ENCODE data around the gene ANKS1A.
"Not testable (repeated sequence)": the region's sequence is repeated elsewhere in the genome, so short reads cannot be mapped to it uniquely, and the experiment has no call there.

ANKS1A gene

DNA sequence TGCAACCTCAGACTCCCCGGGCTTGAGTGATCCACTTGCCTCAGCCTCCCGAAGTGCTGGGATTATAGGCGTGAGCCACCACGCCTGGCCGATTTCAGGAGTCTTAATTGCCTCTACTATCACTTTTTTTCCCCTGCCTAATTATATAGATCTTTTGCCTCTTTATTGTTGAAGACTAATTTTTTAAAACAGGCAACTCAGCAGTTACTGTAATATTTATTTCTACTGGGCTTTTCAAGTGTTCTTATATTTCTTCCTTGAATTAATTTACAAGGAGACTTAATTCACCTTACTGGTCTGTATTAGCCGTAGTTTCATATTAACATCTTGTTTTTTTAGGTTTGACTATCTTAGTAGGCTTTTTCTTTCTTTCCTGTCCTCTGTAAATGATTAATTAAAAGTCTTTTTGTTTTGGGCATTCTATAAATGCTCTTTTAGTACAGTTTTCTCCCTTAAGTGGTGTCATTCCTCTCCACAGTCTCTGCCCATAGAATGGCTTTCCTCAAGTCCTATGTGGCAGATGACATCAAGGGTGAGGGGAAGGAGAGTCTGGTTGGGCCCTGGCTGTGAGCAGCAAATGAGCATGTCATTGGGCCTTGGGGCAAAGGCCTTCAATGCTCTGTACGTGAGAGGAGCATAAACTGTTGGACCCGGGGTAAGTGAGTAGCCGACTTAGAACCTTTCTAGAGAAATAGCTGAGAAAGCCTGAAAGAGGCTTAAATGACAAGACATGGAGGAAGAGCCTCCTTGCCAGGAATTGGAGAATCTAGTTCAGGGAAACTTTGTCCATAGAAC lies 36.0 kb downstream of the ANKS1A start:
- DNase-seq, result no peak

DNA sequence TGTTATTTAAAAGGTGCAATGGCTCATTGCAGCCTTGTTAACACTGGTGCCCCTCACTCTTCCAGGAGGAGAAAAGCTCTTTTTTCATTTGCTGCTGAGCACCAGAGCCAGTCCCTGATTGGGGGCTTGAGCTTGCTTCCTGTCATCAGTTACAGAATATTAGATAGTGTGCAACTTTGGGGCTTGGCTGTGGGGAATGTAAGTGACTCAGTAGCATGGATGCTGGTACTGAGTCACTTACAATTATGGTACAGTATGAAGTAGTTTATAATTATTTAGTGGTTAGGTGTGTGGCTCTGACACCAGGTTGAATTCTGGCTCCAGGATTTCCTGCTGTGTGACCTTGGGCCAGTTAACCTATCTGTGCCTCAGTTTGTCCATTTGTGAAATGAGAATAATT lies 37.6 kb downstream of the ANKS1A start:
- DNase-seq, result no peak

DNA sequence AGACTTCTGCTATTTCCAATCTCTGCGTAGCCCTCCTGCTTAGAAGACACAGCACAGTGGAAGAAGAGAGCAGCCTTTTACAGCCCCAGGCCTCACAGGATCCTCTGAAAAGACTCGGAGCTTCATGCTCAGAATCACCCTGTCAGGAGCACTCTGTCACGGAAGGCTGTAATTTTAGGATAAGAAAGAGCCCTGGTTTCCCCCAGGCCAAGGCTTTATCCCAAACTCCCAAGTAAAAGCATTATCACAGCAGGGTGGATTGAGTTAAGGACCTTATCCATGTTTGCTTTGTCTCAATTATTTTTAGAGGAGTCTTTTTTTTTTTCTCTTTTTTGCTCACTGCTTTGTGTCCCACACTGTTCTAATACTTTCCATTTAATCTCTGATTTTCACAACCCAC lies 39.2 kb downstream of the ANKS1A start:
- no peak for DNase-seq

- no peak for DNase-seq
Measured at GRCh38 chr6:34928695-34929094, 39.6 kb downstream of the ANKS1A start.

- DNase-seq, result no peak
Measured at GRCh38 chr6:34929241-34929978, 40.4 kb downstream of the ANKS1A start.

DNA sequence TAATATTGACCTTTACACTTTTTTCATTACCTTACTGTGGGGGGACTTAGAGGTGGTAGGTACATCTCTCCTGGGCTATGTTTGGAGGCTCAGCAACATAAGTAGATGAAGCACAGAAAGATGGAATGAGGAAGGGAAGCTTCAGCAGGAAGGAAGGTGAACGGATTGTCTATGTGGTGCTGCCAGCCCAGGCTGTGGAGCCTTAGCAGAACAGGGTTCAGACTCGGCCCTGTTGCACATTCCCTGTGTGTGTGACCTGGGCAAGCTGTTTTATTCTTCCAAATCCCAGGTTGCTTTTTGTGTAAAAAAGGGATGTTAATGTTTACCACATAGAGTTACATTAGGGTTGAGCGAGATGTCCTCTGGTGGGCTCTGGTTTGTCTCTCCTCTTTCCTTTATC lies 41.2 kb downstream of the ANKS1A start:
- no peak for DNase-seq

DNA sequence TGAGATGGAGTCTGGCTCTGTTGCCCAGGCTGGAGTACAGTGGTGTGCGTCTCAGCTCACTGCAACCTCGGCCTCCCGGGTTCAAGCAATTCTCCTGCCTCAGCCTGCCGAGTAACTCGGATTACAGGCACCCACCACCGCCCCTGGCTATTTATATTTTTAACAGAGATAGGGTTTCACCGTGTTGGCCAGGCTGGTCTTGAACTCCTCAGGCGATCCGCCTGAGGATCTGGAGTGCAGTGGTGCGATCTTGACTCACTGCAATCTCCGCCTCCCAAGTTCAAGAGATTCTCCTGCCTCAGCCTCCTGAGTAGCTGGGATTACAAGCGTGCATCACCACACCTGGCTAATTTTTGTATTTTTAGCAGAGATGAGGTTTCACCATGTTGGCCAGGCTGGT lies 43.1 kb downstream of the ANKS1A start:
- DNase-seq, result not testable (repeated sequence)

GRCh38 chr6:34934516-34934915 lies 45.5 kb downstream of the ANKS1A start:
- no peak for DNase-seq

GRCh38 chr6:34938268-34938667 lies 49.2 kb downstream of the ANKS1A start:
- no peak for DNase-seq

DNA sequence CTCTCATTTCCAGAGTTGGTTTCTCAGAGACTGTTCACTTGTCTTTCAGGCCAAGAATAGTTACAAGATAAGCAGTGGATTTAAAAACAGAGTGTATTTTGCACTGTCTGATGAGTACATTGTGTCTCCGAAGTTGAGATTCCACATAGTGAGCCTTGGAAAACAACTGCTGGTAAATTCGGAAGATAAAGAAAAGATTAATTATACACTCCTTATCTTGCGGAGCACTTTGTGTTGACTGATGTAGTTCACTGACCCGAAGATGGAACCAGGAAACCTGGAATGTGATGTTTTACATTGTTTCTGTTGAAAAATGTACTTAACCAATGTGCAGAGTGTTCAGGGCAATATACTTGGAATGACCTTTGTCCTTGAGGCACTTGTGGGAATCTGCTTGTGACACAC lies 51.0 kb downstream of the ANKS1A start:
- no peak for DNase-seq

- no peak for DNase-seq
Measured at GRCh38 chr6:34941421-34941820, 52.4 kb downstream of the ANKS1A start.

- DNase-seq, result no peak
Measured at GRCh38 chr6:34945317-34945716, 56.3 kb downstream of the ANKS1A start.

DNA sequence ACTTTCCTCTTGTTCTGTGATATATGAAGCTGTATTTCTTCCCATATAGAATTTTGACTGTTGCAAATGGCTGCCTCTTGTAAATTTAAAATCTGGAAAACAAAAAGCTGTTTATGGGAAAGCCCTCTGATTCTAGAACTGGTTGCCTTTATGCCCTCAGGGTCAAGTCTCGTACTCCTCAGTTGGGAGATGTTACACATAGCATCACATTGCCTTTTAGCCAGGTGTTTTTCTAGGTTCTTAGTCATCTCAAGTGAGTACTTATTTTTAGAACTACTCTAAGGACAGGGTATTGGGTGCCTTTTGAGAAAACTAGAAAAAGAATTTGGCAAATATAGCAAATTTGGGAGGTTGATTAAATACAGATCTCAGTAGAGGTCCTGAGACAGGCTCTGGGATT lies 58.5 kb downstream of the ANKS1A start:
- DNase-seq, result no peak

DNA sequence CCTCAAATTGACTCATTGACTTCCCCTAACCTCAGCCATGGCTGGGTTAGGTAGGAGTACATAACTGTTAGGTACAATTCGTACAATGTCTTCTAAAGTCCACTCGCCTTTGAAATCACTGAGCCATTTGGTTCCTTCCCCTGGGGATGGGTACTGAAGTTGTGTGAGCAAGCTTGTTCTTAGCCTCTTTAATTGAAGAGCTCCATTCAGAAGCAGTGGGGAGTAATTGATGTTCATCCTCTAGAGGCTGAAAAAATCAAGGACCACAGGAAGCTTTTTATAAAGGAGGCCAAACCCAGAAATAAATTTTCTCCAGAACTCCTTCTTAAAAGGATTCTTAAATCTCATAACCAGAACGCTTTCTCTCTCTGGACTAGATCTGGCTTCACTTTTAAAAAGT lies 60.6 kb downstream of the ANKS1A start:
- no peak for DNase-seq

DNA sequence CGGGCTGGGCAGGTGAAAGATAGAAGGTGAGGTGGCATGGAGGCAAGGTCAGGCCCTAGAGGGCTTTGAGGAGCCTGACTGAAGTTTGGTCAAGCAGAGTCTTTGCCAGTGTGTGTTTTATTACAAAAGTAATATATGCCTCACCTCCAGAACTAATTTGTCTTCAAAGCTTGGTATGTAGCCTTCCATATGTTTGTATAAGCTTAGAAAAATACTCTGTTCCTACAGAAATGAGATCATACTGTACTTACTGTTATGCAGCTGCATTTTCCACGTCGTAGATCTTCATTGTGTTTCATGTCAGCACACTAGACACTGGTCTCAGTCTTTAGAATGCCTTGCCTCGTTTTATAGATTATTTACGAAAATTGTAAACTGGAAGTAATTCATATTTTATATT lies 61.8 kb downstream of the ANKS1A start:
- DNase-seq, result no peak

DNA sequence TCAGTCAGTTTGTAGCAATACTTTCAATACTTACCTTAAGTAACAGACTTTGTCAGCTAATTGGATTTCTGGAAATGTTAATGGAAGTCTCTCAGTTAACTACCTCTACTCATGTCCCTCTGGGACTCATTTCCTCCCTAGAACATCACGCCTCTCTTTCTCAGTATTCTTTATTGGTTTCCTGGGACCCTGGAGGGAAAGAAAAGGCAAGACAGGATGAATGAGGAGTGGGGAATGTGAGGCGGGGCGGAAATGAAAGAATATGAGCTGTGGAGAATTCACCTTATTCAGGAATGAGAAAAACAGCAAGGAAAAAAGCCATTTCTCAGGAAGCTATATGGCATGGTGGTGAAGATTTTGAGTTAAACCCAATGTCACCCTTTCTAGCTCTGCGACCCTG lies 62.7 kb downstream of the ANKS1A start:
- DNase-seq, result no peak

DNA sequence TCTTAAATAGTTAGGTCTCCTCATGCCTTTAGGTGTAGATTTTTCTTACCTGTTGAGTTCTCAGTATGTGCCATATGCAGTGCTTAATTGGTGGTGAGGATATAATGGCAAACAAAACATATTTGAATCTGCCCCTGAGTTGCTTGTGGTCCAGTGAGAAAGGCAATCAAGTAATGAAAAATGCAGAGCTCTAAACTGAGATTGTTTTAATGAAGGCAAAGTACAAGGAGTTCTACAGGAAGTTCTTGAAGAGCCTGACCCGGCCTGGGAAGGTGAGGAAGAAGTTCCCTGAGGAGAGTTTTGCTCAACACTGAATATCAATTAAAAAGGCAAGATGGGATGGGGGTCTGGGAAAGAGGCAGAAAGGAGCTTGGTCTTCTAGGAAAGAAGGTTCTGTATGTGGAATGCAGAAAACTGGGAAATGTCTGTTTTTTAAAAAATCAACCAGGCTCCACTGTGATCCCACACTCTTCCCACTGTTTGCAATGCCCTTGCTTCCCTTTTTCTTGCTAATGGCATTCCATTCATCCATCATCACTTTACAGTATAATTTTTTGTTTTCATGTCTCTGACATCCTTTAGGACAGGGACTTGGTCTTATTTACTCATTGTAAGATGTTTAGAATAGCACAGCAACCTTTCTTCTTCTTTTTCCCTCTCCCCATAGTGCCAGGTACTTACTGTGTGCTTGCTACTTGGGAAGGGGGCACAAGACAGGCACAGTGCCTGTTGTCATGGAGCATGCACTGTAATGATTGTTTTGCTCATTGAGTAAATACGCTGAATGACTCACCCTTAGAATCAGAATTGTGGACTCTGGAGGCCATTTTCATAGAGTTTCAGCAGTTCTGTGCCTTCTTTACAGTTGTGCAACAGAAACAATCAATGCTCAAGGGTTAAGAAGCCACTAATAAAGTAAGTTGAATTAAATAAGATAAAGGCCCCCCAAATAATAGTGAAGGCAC lies 64.3 kb downstream of the ANKS1A start:
- peak; percentile 74 for DNase-seq

DNA sequence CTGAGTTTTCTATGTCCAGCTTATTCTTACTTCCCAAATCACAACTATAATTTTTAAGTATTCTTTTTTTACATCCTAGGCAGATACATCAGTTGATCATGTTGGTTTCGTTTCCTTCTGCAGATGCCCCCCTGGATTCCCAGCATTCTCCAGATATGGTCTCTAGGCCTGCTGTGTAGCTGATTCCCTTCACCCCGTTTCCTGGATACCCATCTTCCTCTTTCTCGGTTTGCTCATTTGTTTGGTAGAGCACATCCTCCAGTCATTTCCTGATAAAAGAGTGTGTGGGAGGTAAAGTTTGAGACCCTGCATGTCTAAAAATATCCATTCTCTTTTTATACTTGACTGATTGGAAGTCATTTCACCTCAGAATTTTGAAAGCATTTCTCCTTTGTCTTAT lies 66.4 kb downstream of the ANKS1A start:
- DNase-seq, result no peak

GRCh38 chr6:34957231-34957783 lies 68.3 kb downstream of the ANKS1A start:
- DNase-seq, result no peak

- no peak for DNase-seq
Measured at GRCh38 chr6:34958734-34959133, 69.7 kb downstream of the ANKS1A start.

DNA sequence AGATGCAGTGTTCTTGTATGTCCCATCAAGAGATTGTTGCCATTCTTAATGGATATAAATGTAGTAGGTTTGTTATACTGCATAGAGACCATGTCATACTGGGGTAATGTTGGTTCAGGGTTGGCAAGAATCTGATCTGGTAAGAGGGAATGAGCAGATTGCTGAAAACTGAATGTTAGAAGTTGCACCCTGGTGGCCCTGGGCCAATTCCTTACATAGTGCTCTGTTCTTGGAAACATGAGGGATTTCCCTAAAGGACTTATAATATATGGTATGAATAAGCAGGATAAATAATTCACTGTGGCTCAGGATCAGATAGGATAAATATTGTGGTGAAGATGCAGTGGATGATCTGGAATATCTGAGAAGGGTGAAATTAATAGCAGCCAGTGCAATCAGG lies 70.2 kb downstream of the ANKS1A start:
- no peak for DNase-seq

- no peak for DNase-seq
Measured at GRCh38 chr6:34961082-34961481, 72.0 kb downstream of the ANKS1A start.

DNA sequence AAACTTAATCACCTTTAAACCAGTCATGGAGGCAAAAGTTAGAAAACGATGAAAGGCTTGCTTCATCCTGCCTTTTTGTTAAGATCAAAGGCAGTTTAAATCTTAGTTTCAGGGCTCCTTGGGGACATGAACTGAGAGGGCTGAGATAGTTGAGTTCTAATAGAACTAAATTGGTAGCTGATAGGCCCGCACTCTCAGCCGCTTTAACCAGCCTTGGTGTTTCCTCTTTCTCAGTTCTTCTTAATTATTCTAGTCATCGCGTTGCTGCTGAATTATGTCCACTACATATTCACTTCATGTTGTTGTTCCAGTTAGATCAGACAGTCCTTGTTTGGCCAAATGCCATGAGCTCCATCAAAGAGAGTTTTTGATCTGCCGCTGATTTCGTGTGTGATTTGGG lies 72.5 kb downstream of the ANKS1A start:
- DNase-seq, result no peak
